ENCODE results near the gene C16orf86. TPM values are rescaled to one million over a fixed set of nuclear protein-coding genes. Genes with fewer than 3 reads are reported as not detected.

The C16orf86 gene
- total and polyA plus RNA-seq, 8 donors: 3.2 to 83.0 (median 3.5) TPM; not detected in 3

GRCh38 chr16:67663877-67664222 lies 2.8 kb upstream of the C16orf86 start:
- no peak overlapping the region for H3K27ac ChIP-seq
- peaks cover 9 to 23% (median 15%) of the 10 kb centered on the region in 4 donors for H3K36me3 ChIP-seq
- H3K4me3 ChIP-seq: no peak overlapping the region
- H3K9me3 ChIP-seq: no peaks in the 10 kb centered on the region
- WGBS, 5 donors: 90 to 96% (median 94%) methylated on average over 6 of the region's 6 CpGs
- H3K27me3 ChIP-seq: no peaks in the 10 kb centered on the region
- no peak for DNase-seq
- TF ChIP-seq EP300 (IDR thresholded peaks at IDR 0.05): no peak
- TF ChIP-seq POLR2AphosphoS5 (IDR thresholded peaks at IDR 0.05): no peak
- peaks cover 42 to 61% (median 58%) of the 10 kb centered on the region in 4 donors for H3K4me1 ChIP-seq
- intact Hi-C loops (cut with DNase I; ENCODE audit: low total_unique reads): no loop called here

- intact Hi-C loops (cut with DNase I; ENCODE audit: low total_unique reads): no loop called here
- no peaks in the 10 kb centered on the region for H3K27me3 ChIP-seq
- H3K27ac ChIP-seq: no peak overlapping the region
- 79 to 92% (median 86%) methylated on average over 4 of the region's 4 CpGs for WGBS, 5 donors
- H3K36me3 ChIP-seq: peaks cover 9 to 23% (median 15%) of the 10 kb centered on the region in 4 donors
- TF ChIP-seq CTCF (IDR thresholded peaks at IDR 0.05) (no peak), POLR2A (IDR thresholded peaks at IDR 0.05) (no peak), EP300 (IDR thresholded peaks at IDR 0.05) (no peak), POLR2AphosphoS5 (IDR thresholded peaks at IDR 0.05) (no peak)
- peaks cover 38 to 57% (median 54%) of the 10 kb centered on the region in 4 donors for H3K4me1 ChIP-seq
- no peaks in the 10 kb centered on the region for H3K9me3 ChIP-seq
- DNase-seq: peak in 1 of 2 donors; percentile 50
- H3K4me3 ChIP-seq: no peak overlapping the region
Measured at GRCh38 chr16:67664258-67664657, 2.4 kb upstream of the C16orf86 start.

GRCh38 chr16:67664871-67665270 lies 1.7 kb upstream of the C16orf86 start:
- WGBS, 5 donors: 82 to 94% (median 90%) methylated on average over 7 of the region's 7 CpGs
- Histone ChIP-seq H3K4me1 (peaks cover 34 to 51% (median 48%) of the 10 kb centered on the region in 4 donors), H3K27me3 (no peaks in the 10 kb centered on the region), H3K27ac (no peak overlapping the region), H3K9me3 (no peaks in the 10 kb centered on the region), H3K36me3 (peaks cover 9 to 23% (median 15%) of the 10 kb centered on the region in 4 donors), H3K4me3 (no peak overlapping the region)
- TF ChIP-seq CTCF (IDR thresholded peaks at IDR 0.05): no peak
- DNase-seq: no peak
- intact Hi-C loops (cut with DNase I; ENCODE audit: low total_unique reads): no loop called here

DNA sequence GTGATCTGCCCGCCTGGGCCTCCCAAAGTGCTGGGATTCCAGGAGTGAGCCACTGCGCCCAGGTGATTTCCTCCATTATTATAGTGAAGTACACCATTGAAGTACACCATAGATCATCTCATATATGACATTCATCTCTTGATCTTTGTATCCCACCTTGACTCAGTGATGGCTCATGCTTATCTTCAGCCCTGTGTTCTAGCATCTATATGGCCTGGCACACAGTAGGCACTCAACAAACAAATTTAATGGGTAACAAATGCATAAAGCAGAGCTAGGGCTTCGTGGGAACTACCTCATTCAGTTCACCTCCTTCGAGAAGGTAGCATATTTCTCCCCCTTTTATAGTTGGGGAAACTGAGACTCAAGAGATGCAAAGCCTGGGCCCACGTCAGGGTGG lies 1.0 kb upstream of the C16orf86 start:
- H3K4me1 ChIP-seq: peaks cover 34 to 51% (median 45%) of the 10 kb centered on the region in 4 donors
- TF ChIP-seq CTCF (IDR thresholded peaks at IDR 0.05): no peak
- TF ChIP-seq POLR2AphosphoS5 (IDR thresholded peaks at IDR 0.05): no peak
- TF ChIP-seq POLR2A (IDR thresholded peaks at IDR 0.05): no peak
- TF ChIP-seq EP300 (IDR thresholded peaks at IDR 0.05): no peak
- WGBS, 5 donors: 66 to 76% (median 72%) methylated on average over 5 of the region's 5 CpGs
- peaks cover 9 to 23% (median 15%) of the 10 kb centered on the region in 4 donors for H3K36me3 ChIP-seq
- peak in 1 of 2 donors; percentile 4 for DNase-seq
- intact Hi-C loops (cut with DNase I; ENCODE audit: low total_unique reads): no loop called here
- no peaks in the 10 kb centered on the region for H3K9me3 ChIP-seq
- peak overlapping the region in 3 of 5 donors; percentile 87 to 93 (median 88) for H3K27ac ChIP-seq
- peak overlapping the region; percentile 84 to 96 (median 90) for H3K4me3 ChIP-seq
- H3K27me3 ChIP-seq: no peaks in the 10 kb centered on the region

DNA sequence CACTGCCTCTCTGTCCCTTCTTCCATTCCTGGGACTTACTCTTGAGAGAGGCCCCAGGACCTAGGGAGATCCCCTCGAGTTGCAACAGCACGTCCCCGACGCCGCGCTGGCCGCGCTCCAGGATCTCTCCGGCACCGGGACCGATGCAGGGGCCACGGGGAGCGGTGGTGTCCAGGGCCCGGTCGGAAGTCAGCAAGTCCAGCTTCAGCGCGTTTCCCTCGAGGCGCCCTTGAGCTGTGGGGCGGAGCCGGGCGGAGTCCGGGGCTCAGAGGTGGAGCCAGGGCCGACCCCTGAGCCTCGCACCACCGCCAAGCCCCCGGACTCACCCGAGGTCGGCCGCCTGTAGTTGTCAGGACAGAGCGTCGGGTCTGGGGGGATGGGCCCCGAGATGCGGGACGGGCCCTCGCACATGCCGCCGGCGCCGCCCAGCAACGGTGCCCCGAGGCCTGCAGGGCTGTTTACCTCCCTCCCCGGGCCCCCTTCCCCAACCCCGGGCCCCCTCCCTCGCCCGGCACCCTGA lies 522 bp upstream of the C16orf86 start:
- Histone ChIP-seq H3K27me3 (no peaks in the 10 kb centered on the region), H3K27ac (peak overlapping the region in 4 of 5 donors; percentile 82 to 93 (median 88)), H3K9me3 (no peaks in the 10 kb centered on the region), H3K36me3 (peaks cover 9 to 23% (median 15%) of the 10 kb centered on the region in 4 donors), H3K4me3 (peak overlapping the region; percentile 84 to 96 (median 90)), H3K4me1 (peaks cover 32 to 49% (median 43%) of the 10 kb centered on the region in 4 donors)
- WGBS, 5 donors: 0 to 3% (median 1%) methylated on average over 7 to 46 of the region's 46 CpGs
- intact Hi-C loops (cut with DNase I; ENCODE audit: low total_unique reads): no loop called here
- peak in 1 of 2 donors; percentile 71 for DNase-seq
- no peak for TF ChIP-seq CTCF (IDR thresholded peaks at IDR 0.05)
- TF ChIP-seq EP300 (IDR thresholded peaks at IDR 0.05): no peak
- TF ChIP-seq POLR2AphosphoS5 (IDR thresholded peaks at IDR 0.05): no peak
- no peak for TF ChIP-seq POLR2A (IDR thresholded peaks at IDR 0.05)

Data from stomach (tissue), 9 donors.